Breast epithelium (tissue), 3 donors: ENCODE results near the gene BRD2.

ENCODE experiments used
- POLR2AphosphoS5 ChIP-seq, 3 donors: sonication (generic); formaldehyde crosslinking; IDR thresholded peaks; one replicate each; pipeline ENCODE4 v1.6.1; 2017; ENCODE audit warnings: antibody characterized with exemption in 3 of 3
- TF ChIP-seq, protein P1 (sequence below), 3 donors: fragments of 450-650 bp; IDR thresholded peaks; one replicate each; pipeline ENCODE4 v1.5.1; 2016 to 2017; ENCODE audit warnings: antibody characterized with exemption in 3 of 3, mild to moderate bottlenecking in 3 of 3, moderate library complexity in 3 of 3

DNA sequence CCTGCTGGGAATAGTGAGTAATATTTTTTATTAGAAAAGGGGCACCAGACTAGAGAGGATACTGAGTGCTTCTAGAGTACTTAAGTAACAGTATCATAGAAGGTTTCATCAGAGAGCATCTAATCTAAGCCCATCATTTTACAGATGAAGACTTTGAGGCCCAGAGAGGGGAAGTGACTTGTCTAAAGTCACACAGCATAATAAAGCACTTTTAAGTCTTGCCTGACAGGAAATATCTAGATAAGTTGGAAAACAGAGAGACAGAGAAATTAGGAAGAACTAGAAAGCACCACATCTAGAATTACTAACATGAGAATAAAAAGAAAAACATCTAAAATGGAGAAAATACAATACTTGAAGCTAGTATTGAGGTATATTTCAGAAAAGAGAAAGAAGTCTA, 21.5 kb upstream of the BRD2 start:
- TF ChIP-seq POLR2AphosphoS5 (IDR thresholded peaks at IDR 0.05) = no peak
- TF ChIP-seq, protein P1, sequence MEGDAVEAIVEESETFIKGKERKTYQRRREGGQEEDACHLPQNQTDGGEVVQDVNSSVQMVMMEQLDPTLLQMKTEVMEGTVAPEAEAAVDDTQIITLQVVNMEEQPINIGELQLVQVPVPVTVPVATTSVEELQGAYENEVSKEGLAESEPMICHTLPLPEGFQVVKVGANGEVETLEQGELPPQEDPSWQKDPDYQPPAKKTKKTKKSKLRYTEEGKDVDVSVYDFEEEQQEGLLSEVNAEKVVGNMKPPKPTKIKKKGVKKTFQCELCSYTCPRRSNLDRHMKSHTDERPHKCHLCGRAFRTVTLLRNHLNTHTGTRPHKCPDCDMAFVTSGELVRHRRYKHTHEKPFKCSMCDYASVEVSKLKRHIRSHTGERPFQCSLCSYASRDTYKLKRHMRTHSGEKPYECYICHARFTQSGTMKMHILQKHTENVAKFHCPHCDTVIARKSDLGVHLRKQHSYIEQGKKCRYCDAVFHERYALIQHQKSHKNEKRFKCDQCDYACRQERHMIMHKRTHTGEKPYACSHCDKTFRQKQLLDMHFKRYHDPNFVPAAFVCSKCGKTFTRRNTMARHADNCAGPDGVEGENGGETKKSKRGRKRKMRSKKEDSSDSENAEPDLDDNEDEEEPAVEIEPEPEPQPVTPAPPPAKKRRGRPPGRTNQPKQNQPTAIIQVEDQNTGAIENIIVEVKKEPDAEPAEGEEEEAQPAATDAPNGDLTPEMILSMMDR (IDR thresholded peaks at IDR 0.05) = no peak
